Activated CD8-positive, alpha-beta memory T cell treated with anti-CD3 and anti-CD28 coated beads for 24 hours (primary cell): ENCODE data around the gene NCK2.
A peak's percentile ranks its signal among the peaks of the same experiment; 100 is the strongest.

Experiments used
- DNase-seq: peaks from one replicate; pipeline ENCODE4 v3.0.0-alpha.2; 2020

The NCK2 gene

GRCh38 chr2:105854972-105855371 is 110.3 kb downstream of the NCK2 start:
- DNase-seq, result no peak

GRCh38 chr2:105856581-105856980 is 111.9 kb downstream of the NCK2 start:
- no peak for DNase-seq

GRCh38 chr2:105857076-105857740 is 112.5 kb downstream of the NCK2 start:
- no peak for DNase-seq

GRCh38 chr2:105858868-105859693 is 114.4 kb downstream of the NCK2 start:
- DNase-seq, result peak; percentile 77

GRCh38 chr2:105859694-105859951 is 114.9 kb downstream of the NCK2 start:
- DNase-seq, result no peak

- no peak for DNase-seq
These were observed 115.9 kb downstream of the NCK2 start for GRCh38 chr2:105860567-105860966.

GRCh38 chr2:105861200-105861599 is 116.5 kb downstream of the NCK2 start:
- DNase-seq, result no peak

GRCh38 chr2:105862843-105863242 is 118.1 kb downstream of the NCK2 start:
- DNase-seq, result no peak

- DNase-seq, result no peak
These were observed 119.5 kb downstream of the NCK2 start for GRCh38 chr2:105864262-105864661.

GRCh38 chr2:105865222-105865913 is 120.7 kb downstream of the NCK2 start:
- no peak for DNase-seq

GRCh38 chr2:105866216-105867185 is 121.8 kb downstream of the NCK2 start:
- no peak for DNase-seq

- DNase-seq, result no peak
These were observed 122.9 kb downstream of the NCK2 start for GRCh38 chr2:105867587-105867986.

GRCh38 chr2:105868060-105868459 is 123.3 kb downstream of the NCK2 start:
- DNase-seq, result no peak

- no peak for DNase-seq
These were observed 124.6 kb downstream of the NCK2 start for GRCh38 chr2:105869341-105869740.

- DNase-seq, result no peak
These were observed 125.3 kb downstream of the NCK2 start for GRCh38 chr2:105870062-105870461.

- DNase-seq, result no peak
These were observed 126.1 kb downstream of the NCK2 start for GRCh38 chr2:105870858-105871257.

- peak; percentile 67 for DNase-seq
These were observed 127.5 kb downstream of the NCK2 start for GRCh38 chr2:105872142-105872728.

- DNase-seq, result peak; percentile 52
These were observed 128.1 kb downstream of the NCK2 start for GRCh38 chr2:105872830-105873229.

GRCh38 chr2:105873281-105873680 is 128.6 kb downstream of the NCK2 start:
- no peak for DNase-seq

- peak; percentile 80 for DNase-seq
These were observed 129.0 kb downstream of the NCK2 start for GRCh38 chr2:105873721-105874120.

- no peak for DNase-seq
These were observed 129.8 kb downstream of the NCK2 start for GRCh38 chr2:105874466-105874865.

- no peak for DNase-seq
These were observed 130.5 kb downstream of the NCK2 start for GRCh38 chr2:105875241-105875640.
